ENCODE measurements around the gene ITGAE.
"Not testable (repeated sequence)": the region's sequence is repeated elsewhere in the genome, so short reads cannot be mapped to it uniquely, and the experiment has no call there.

Gene ITGAE

GRCh38 chr17:3730881-3731429, 70.0 kb downstream of the ITGAE start:
- DNase-seq (ENCODE audit: low read depth in 1 of 2, low spot score in 1 of 2), result no peak

GRCh38 chr17:3729881-3730280, 71.1 kb downstream of the ITGAE start:
- no peak for DNase-seq (ENCODE audit: low read depth in 1 of 2, low spot score in 1 of 2)

GRCh38 chr17:3728099-3728498, 72.9 kb downstream of the ITGAE start:
- not testable (repeated sequence) for DNase-seq (ENCODE audit: low read depth in 1 of 2, low spot score in 1 of 2)

- DNase-seq (ENCODE audit: low read depth in 1 of 2, low spot score in 1 of 2), result no peak
These were observed 73.9 kb downstream of the ITGAE start for GRCh38 chr17:3727041-3727440.

- no peak for DNase-seq (ENCODE audit: low read depth in 1 of 2, low spot score in 1 of 2)
These were observed 76.5 kb downstream of the ITGAE start for GRCh38 chr17:3724378-3725077.

GRCh38 chr17:3723556-3724377, 77.2 kb downstream of the ITGAE start, which contains the start of gene HASPIN:
HASPIN (plus strand) TSS chr17:3723903; CDS start chr17:3723936, 33 bp downstream.
- DNase-seq (ENCODE audit: low read depth in 1 of 2, low spot score in 1 of 2), result peak; percentile 84 to 85

- no peak for DNase-seq (ENCODE audit: low read depth in 1 of 2, low spot score in 1 of 2)
These were observed 77.8 kb downstream of the ITGAE start for GRCh38 chr17:3723188-3723555.

GRCh38 chr17:3722716-3723115, 78.3 kb downstream of the ITGAE start:
- no peak for DNase-seq (ENCODE audit: low read depth in 1 of 2, low spot score in 1 of 2)

- no peak for DNase-seq (ENCODE audit: low read depth in 1 of 2, low spot score in 1 of 2)
These were observed 81.7 kb downstream of the ITGAE start for GRCh38 chr17:3719265-3719664.

GRCh38 chr17:3718201-3718600, 82.8 kb downstream of the ITGAE start:
- no peak for DNase-seq (ENCODE audit: low read depth in 1 of 2, low spot score in 1 of 2)

GRCh38 chr17:3715296-3715695, 85.7 kb downstream of the ITGAE start:
- no peak for DNase-seq (ENCODE audit: low read depth in 1 of 2, low spot score in 1 of 2)

- no peak for DNase-seq (ENCODE audit: low read depth in 1 of 2, low spot score in 1 of 2)
These were observed 88.1 kb downstream of the ITGAE start for GRCh38 chr17:3712811-3713463.

GRCh38 chr17:3710951-3711383, 90.0 kb downstream of the ITGAE start:
- peak in 1 of 2 donors; percentile 83 for DNase-seq (ENCODE audit: low read depth in 1 of 2, low spot score in 1 of 2)

GRCh38 chr17:3708366-3708765, 92.6 kb downstream of the ITGAE start:
- no peak for DNase-seq (ENCODE audit: low read depth in 1 of 2, low spot score in 1 of 2)

- DNase-seq (ENCODE audit: low read depth in 1 of 2, low spot score in 1 of 2), result not testable (repeated sequence)
These were observed 95.3 kb downstream of the ITGAE start for GRCh38 chr17:3705718-3705984.

GRCh38 chr17:3704931-3705717, 95.9 kb downstream of the ITGAE start:
- DNase-seq (ENCODE audit: low read depth in 1 of 2, low spot score in 1 of 2), result no peak

- DNase-seq (ENCODE audit: low read depth in 1 of 2, low spot score in 1 of 2), result not testable (repeated sequence)
These were observed 98.9 kb downstream of the ITGAE start for GRCh38 chr17:3702041-3702539.

- no peak for DNase-seq (ENCODE audit: low read depth in 1 of 2, low spot score in 1 of 2)
These were observed 101.0 kb downstream of the ITGAE start for GRCh38 chr17:3699951-3700350.

GRCh38 chr17:3698139-3698538, 102.8 kb downstream of the ITGAE start:
- DNase-seq (ENCODE audit: low read depth in 1 of 2, low spot score in 1 of 2), result no peak

GRCh38 chr17:3697103-3697476, 103.9 kb downstream of the ITGAE start:
- no peak for DNase-seq (ENCODE audit: low read depth in 1 of 2, low spot score in 1 of 2)

Data from activated CD4-positive, alpha-beta T cell treated with anti-CD3 and anti-CD28 coated beads, Interleukin-2, amount 50 U/mL, for 24 hours (primary cell).